H9 (cell line): Measurements from ENCODE around the gene ACP1. TPM values are rescaled to one million over a fixed set of nuclear protein-coding genes. Genes with fewer than 3 reads are reported as not detected.

Experiments
- DNase-seq: peaks from one replicate; pipeline ENCODE4 v3.0.0-alpha.2; 2017
- H2AFZ ChIP-seq: one replicate; pipeline ENCODE4 v1.6.1; 2013; ENCODE audit warnings: mild to moderate bottlenecking, low read length, control low read depth, moderate library complexity
- H2AK5ac ChIP-seq: 2 replicates; pipeline ENCODE4 v1.6.1; 2013; ENCODE audit warnings: low read length, control low read depth, mixed read lengths; ENCODE audit not compliant: insufficient read length
- H2BK120ac ChIP-seq: one replicate; pipeline ENCODE4 v1.6.1; 2013; ENCODE audit warnings: low read depth, mild to moderate bottlenecking, low read length, control low read depth, inconsistent platforms; ENCODE audit not compliant: poor library complexity, severe bottlenecking
- H2BK12ac ChIP-seq: 2 replicates; pipeline ENCODE4 v1.6.1; 2013; ENCODE audit warnings: low read length, control low read depth, mixed read lengths, low read depth; ENCODE audit not compliant: insufficient read length
- H2BK15ac ChIP-seq: 2 replicates; pipeline ENCODE4 v1.6.1; 2013; ENCODE audit warnings: low read depth, low read length, control low read depth
- H2BK20ac ChIP-seq: one replicate; pipeline ENCODE4 v1.6.1; 2013; ENCODE audit warnings: low read depth, mild to moderate bottlenecking, low read length, control low read depth, inconsistent platforms; ENCODE audit not compliant: poor library complexity, severe bottlenecking
- H2BK5ac ChIP-seq: 2 replicates; pipeline ENCODE4 v1.6.1; 2013; ENCODE audit warnings: low read length, control low read depth, mixed read lengths; ENCODE audit not compliant: insufficient read length
- H3K14ac ChIP-seq: 2 replicates; pipeline ENCODE4 v1.6.1; 2013; ENCODE audit warnings: low read length, control low read depth; ENCODE audit not compliant: insufficient read depth
- H3K18ac ChIP-seq: 2 replicates; pipeline ENCODE4 v1.6.1; 2013; ENCODE audit warnings: low read depth, mild to moderate bottlenecking, mixed read lengths, low read length, control low read depth; ENCODE audit not compliant: insufficient read length
- H3K23ac ChIP-seq: 2 replicates; pipeline ENCODE4 v1.6.1; 2013; ENCODE audit warnings: low read length, control low read depth, mixed read lengths, low read depth; ENCODE audit not compliant: insufficient read length
- H3K23me2 ChIP-seq: 2 replicates; pipeline ENCODE4 v1.6.1; 2013; ENCODE audit warnings: low read depth, mild to moderate bottlenecking, mixed read lengths, low read length, control low read depth; ENCODE audit not compliant: insufficient read length, poor library complexity, severe bottlenecking
- H3K27ac ChIP-seq: 2 replicates; pipeline ENCODE4 v1.5.1; 2013; ENCODE audit warnings: low read length, control low read depth, mixed read lengths, low read depth; ENCODE audit not compliant: insufficient read length
- H3K27me3 ChIP-seq: 2 replicates; pipeline ENCODE4 v1.6.1; 2013; ENCODE audit warnings: low read length, control low read depth, inconsistent platforms; ENCODE audit not compliant: insufficient read depth
- H3K4ac ChIP-seq: 2 replicates; pipeline ENCODE4 v1.6.1; 2013; ENCODE audit warnings: low read depth, mild to moderate bottlenecking, control low read depth, inconsistent platforms, low read length, moderate library complexity
- H3K4me1 ChIP-seq: 2 replicates; pipeline ENCODE4 v1.6.1; 2013; ENCODE audit warnings: low read length, control low read depth, inconsistent platforms; ENCODE audit not compliant: insufficient read depth
- H3K4me2 ChIP-seq: 2 replicates; pipeline ENCODE4 v1.6.1; 2013; ENCODE audit warnings: low read length, control low read depth, mixed read lengths; ENCODE audit not compliant: insufficient read length, insufficient read depth
- H3K56ac ChIP-seq: 2 replicates; pipeline ENCODE4 v1.6.1; 2013; ENCODE audit warnings: low read depth, mild to moderate bottlenecking, mixed read lengths, low read length, control low read depth; ENCODE audit not compliant: insufficient read length
- H3K79me1 ChIP-seq: 2 replicates; pipeline ENCODE4 v1.6.1; 2013; ENCODE audit warnings: low read depth, mild to moderate bottlenecking, moderate library complexity, low read length, control low read depth, inconsistent platforms; ENCODE audit not compliant: insufficient read depth, poor library complexity, severe bottlenecking
- H3K79me2 ChIP-seq: 2 replicates; pipeline ENCODE4 v1.6.1; 2013; ENCODE audit warnings: low read length, control low read depth, inconsistent platforms; ENCODE audit not compliant: insufficient read depth
- H3K9ac ChIP-seq: 2 replicates; pipeline ENCODE4 v1.6.1; 2013; ENCODE audit warnings: low read length, control low read depth, mixed read lengths; ENCODE audit not compliant: insufficient read length; ENCODE audit errors: extremely low read depth
- H3K9me3 ChIP-seq: one replicate; pipeline ENCODE4 v1.6.1; 2013; ENCODE audit warnings: low read depth, low read length, inconsistent platforms; ENCODE audit not compliant: control insufficient read depth
- H3T11ph ChIP-seq: one replicate; pipeline ENCODE4 v1.6.1; 2013; ENCODE audit warnings: mild to moderate bottlenecking, low read length, control low read depth, inconsistent platforms
- H4K20me1 ChIP-seq: one replicate; pipeline ENCODE4 v1.6.1; 2013; ENCODE audit not compliant: control insufficient read depth, insufficient read length, insufficient read depth
- H4K5ac ChIP-seq: 2 replicates; pipeline ENCODE4 v1.6.1; 2013; ENCODE audit warnings: low read depth, mild to moderate bottlenecking, mixed read lengths, low read length, control low read depth; ENCODE audit not compliant: insufficient read length
- H4K8ac ChIP-seq: replicated peaks from 2 replicates; pipeline ENCODE4 v1.6.1; 2013; ENCODE audit warnings: low read length, control low read depth, mixed read lengths, low read depth; ENCODE audit not compliant: insufficient read length
- H4K91ac ChIP-seq: 2 replicates; pipeline ENCODE4 v1.6.1; 2013; ENCODE audit warnings: low read depth, mild to moderate bottlenecking, moderate library complexity, mixed read lengths, low read length, control low read depth; ENCODE audit not compliant: insufficient read length
- H3K27ac Mint-ChIP-seq, 3 experiments: 2 replicates in 2 of 3; 3 replicates in 1 of 3; pipeline ENCODE4 v1.8.0; 2020 to 2021; ENCODE audit warnings: mixed read lengths in 3 of 3, mild to moderate bottlenecking in 1 of 3, moderate library complexity in 1 of 3
- H3K27me3 Mint-ChIP-seq: 2 replicates; pipeline ENCODE4 v1.8.0; 2021; ENCODE audit warnings: low read depth, mild to moderate bottlenecking, moderate library complexity, mixed read lengths
- H3K36me3 Mint-ChIP-seq, 3 experiments: 2 replicates in 2 of 3; 3 replicates in 1 of 3; pipeline ENCODE4 v1.8.0; 2020 to 2021; ENCODE audit warnings: low read depth in 3 of 3, mixed read lengths in 3 of 3; ENCODE audit not compliant: insufficient read depth in 1 of 3
- H3K4me1 Mint-ChIP-seq, 2 experiments: 2 replicates each; pipeline ENCODE4 v1.8.0; 2020; ENCODE audit warnings: mixed read lengths in 2 of 2
- H3K4me3 Mint-ChIP-seq, 2 experiments: 2 replicates in 1 of 2; 3 replicates in 1 of 2; pipeline ENCODE4 v1.8.0; 2020 to 2021; ENCODE audit warnings: mild to moderate bottlenecking in 2 of 2, mixed read lengths in 2 of 2, moderate library complexity in 1 of 2
- H3K9me3 Mint-ChIP-seq, 2 experiments: 2 replicates in 1 of 2; 3 replicates in 1 of 2; pipeline ENCODE4 v1.8.0; 2020; ENCODE audit warnings: mild to moderate bottlenecking in 2 of 2, mixed read lengths in 2 of 2, moderate library complexity in 1 of 2
- CTCF ChIP-seq: fragments of 200-600 bp; sonication (generic); conservative IDR thresholded peaks from 3 replicates; pipeline ENCODE4 v1.8.0; 2021; ENCODE audit warnings: antibody characterized with exemption, mild to moderate bottlenecking
- WGBS: extraction: QIAGEN DNeasy Blood & Tissue Kit; methylation state at CpG from one replicate; pipeline ENCODE4 v1.1.7; 2013; ENCODE audit warnings: missing lambda C conversion rate, low lambda C conversion rate, mixed read lengths; ENCODE audit not compliant: insufficient read length; ENCODE audit errors: extremely low coverage; 5-methylcytosine and 5-hydroxymethylcytosine counted together
- total RNA-seq: library from RNA; stranded (reverse); gene quantifications from 2 replicates; pipeline ENCODE4 v1.2.1, GENCODE V29; 2021

Gene ACP1
- total RNA-seq, 1 experiment from 2014 or later, result 143 TPM

- Histone ChIP-seq H3K27ac (no peak overlapping the region), H3K27me3 (no peaks in the 10 kb centered on the region), H3K4me1 (peaks cover 2% of the 10 kb centered on the region; the same call in 1 of the 2 replicates), H2BK15ac (no peak overlapping the region), H3K79me1 (no peaks in the 10 kb centered on the region), H3K4ac (no peak overlapping the region), H2BK20ac (no peak overlapping the region), H3K23ac (no peak overlapping the region), H3K18ac (no peak overlapping the region), H2BK5ac (no peak overlapping the region), H3K56ac (no peak overlapping the region), H3K9me3 (no peaks in the 10 kb centered on the region), H2BK120ac (no peak overlapping the region), H3K4me2 (no peak overlapping the region), H4K20me1 (no peaks in the 10 kb centered on the region), H4K5ac (no peak overlapping the region), H3K79me2 (no peaks in the 10 kb centered on the region), H2BK12ac (no peak overlapping the region), H2AK5ac (no peak overlapping the region), H3K9ac (no peak overlapping the region), H2AFZ (no peak overlapping the region), H3K14ac (no peak overlapping the region), H4K91ac (no peak overlapping the region), H4K8ac (no peak overlapping the region), H3T11ph (no peak overlapping the region), H3K23me2 (no peaks in the 10 kb centered on the region)
- Mint-ChIP-seq H3K36me3 (no peaks in the 10 kb centered on the region; a peak in 1 of 7 replicates), H3K4me3 (no peak overlapping the region), H3K9me3 (no peaks in the 10 kb centered on the region), H3K4me1 (peaks cover 21 to 32% of the 10 kb centered on the region in 2 experiments), H3K27me3 (peaks cover 3% of the 10 kb centered on the region), H3K27ac (no peak overlapping the region)
- no peak for DNase-seq
- WGBS, result no CpG with 5 or more reads among the region's 5 CpGs
- TF ChIP-seq CTCF, result no peak
Measured at GRCh38 chr2:310994-311393, 46.2 kb downstream of the ACP1 start.
